Nephron (organoid): Measurements from ENCODE around the gene GEMIN5.

Source experiments
- H3K27ac Mint-ChIP-seq, 3 experiments: 2 replicates each; pipeline ENCODE4 v1.8.0; 2020; ENCODE audit warnings: mixed read lengths in 3 of 3, mild to moderate bottlenecking in 2 of 3, moderate library complexity in 1 of 3
- H3K27me3 Mint-ChIP-seq: 2 replicates; pipeline ENCODE4 v1.8.0; 2021; ENCODE audit warnings: low read depth, mild to moderate bottlenecking, moderate library complexity, mixed read lengths
- H3K36me3 Mint-ChIP-seq: 2 replicates; pipeline ENCODE4 v1.8.0; 2020; ENCODE audit warnings: low read depth, mixed read lengths
- H3K4me1 Mint-ChIP-seq: 2 replicates; pipeline ENCODE4 v1.8.0; 2020; ENCODE audit warnings: mixed read lengths
- H3K4me3 Mint-ChIP-seq, 3 experiments: 2 replicates each; pipeline ENCODE4 v1.8.0; 2020; ENCODE audit warnings: mild to moderate bottlenecking in 3 of 3, mixed read lengths in 3 of 3, moderate library complexity in 2 of 3
- H3K9me3 Mint-ChIP-seq: 2 replicates; pipeline ENCODE4 v1.8.0; 2020; ENCODE audit warnings: mixed read lengths
- TF ChIP-seq, protein P1 (sequence below), 3 experiments: fragments of 200-600 bp; sonication (generic); IDR thresholded peaks; one replicate each; pipeline ENCODE4 v1.5.0; 2021; ENCODE audit warnings: antibody characterized with exemption in 3 of 3; ENCODE audit not compliant: unreplicated experiment in 3 of 3

GEMIN5 gene

DNA sequence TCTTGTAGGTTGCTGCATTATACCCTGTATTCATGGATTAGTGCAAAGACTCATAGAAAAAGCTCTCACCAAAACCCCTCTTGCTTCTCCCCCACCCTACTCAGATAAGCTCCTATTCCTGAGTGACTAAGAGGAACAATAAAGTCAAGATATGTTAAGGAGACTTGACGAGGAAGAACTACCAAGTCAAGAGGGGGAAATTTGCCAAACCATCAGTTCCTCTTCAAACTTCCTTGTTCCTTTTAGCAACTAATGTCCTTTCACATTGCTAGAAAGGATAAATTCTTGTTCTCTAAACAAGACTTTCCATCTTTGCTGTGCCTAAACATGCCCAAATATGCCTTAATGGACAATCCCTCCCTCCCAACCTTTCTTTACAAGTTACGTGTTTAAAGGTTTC is 52.6 kb downstream of the GEMIN5 start:
- Mint-ChIP-seq H3K4me3 (no peak overlapping the region), H3K27ac (no peak overlapping the region), H3K27me3 (no peaks in the 10 kb centered on the region), H3K4me1 (no peaks in the 10 kb centered on the region), H3K36me3 (peaks cover 87% of the 10 kb centered on the region), H3K9me3 (peaks cover 9% of the 10 kb centered on the region)
- TF ChIP-seq, protein P1, sequence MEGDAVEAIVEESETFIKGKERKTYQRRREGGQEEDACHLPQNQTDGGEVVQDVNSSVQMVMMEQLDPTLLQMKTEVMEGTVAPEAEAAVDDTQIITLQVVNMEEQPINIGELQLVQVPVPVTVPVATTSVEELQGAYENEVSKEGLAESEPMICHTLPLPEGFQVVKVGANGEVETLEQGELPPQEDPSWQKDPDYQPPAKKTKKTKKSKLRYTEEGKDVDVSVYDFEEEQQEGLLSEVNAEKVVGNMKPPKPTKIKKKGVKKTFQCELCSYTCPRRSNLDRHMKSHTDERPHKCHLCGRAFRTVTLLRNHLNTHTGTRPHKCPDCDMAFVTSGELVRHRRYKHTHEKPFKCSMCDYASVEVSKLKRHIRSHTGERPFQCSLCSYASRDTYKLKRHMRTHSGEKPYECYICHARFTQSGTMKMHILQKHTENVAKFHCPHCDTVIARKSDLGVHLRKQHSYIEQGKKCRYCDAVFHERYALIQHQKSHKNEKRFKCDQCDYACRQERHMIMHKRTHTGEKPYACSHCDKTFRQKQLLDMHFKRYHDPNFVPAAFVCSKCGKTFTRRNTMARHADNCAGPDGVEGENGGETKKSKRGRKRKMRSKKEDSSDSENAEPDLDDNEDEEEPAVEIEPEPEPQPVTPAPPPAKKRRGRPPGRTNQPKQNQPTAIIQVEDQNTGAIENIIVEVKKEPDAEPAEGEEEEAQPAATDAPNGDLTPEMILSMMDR (IDR thresholded peaks at IDR 0.05; ENCODE audit: unreplicated experiment in 3 of 3) = no peak

DNA sequence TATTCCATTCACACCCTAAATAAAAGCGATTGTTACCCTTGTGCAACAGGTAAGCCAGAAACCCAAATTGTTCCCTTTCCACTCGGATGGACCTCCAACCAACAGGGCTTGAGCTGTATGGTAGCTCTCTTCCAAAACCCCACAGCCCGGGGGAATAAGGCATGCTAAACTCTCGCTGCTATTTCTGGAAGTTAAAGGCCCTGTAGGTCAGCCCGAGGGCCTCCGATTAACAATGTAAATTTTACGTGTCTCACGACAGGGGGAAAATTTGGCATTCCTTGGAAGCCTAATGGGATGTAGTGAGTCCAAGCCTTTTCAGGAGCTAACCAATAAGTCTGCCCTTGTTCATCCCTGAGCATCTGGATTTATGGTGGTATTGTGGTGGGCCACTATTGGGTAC is 53.6 kb downstream of the GEMIN5 start:
- TF ChIP-seq, protein P1 (IDR thresholded peaks at IDR 0.05; ENCODE audit: unreplicated experiment in 3 of 3) = no peak
- Mint-ChIP-seq H3K36me3 (peaks cover 90% of the 10 kb centered on the region), H3K4me3 (no peak overlapping the region), H3K27ac (no peak overlapping the region), H3K27me3 (no peaks in the 10 kb centered on the region), H3K9me3 (peaks cover 12% of the 10 kb centered on the region), H3K4me1 (no peaks in the 10 kb centered on the region)

DNA sequence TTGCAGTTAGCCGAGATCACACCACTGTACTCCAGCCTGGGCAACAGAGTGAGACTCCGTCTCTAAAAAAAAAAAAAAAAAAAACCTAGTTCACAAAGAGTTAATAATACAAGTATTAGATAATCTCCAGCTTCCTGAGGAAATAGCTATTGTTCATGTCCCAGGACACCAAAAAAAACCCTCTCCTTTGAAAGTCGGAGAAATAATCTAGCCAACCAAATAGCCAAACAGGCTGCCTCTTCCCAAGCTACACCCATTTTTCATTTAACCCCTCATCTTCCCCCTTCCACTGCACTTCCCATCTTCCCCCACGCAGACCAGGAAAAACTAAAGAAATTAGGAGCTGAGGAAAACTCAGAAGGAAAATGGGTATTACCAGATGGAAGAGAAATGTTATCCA is 56.0 kb downstream of the GEMIN5 start:
- no peak overlapping the region for H3K27ac Mint-ChIP-seq
- H3K27me3 Mint-ChIP-seq = no peaks in the 10 kb centered on the region
- H3K36me3 Mint-ChIP-seq = peaks cover 82% of the 10 kb centered on the region
- no peaks in the 10 kb centered on the region for H3K4me1 Mint-ChIP-seq
- no peak overlapping the region for H3K4me3 Mint-ChIP-seq
- TF ChIP-seq, protein P1 (IDR thresholded peaks at IDR 0.05; ENCODE audit: unreplicated experiment in 3 of 3) = no peak
- peaks cover 20% of the 10 kb centered on the region for H3K9me3 Mint-ChIP-seq

DNA sequence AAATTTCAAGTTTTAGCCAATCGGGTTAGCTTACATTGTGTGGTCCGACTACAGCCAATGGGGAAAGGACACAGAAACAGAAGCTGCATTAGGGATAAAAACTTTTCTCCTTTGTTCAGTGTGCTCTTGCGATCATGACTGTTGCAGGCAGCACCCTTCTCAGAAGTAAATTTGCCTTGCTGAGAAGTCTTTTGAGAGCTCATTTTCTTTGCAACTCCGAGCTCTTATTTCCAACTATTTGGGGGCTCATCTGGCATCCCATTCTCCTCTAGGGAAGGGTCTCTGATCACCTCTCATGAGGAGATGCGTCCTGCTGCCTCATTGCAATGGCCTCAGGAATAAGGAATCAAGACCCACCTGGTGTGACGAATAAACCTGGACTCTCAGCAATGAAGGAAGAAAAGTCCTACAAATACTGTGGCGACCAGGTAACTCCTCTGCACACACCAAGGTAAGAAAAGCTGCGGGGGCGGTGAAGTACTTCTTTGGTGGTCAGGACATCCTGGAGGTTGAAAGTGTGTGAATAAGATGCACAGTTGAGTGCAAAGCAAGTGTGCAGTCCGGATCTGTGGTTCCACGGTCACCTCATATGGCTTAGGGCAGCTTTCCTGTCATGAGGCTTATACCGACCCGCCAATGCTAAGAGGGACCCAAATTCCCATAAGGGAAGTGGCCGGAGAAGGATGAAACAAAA is 59.2 kb downstream of the GEMIN5 start:
- H3K36me3 Mint-ChIP-seq = peaks cover 77% of the 10 kb centered on the region
- H3K4me1 Mint-ChIP-seq = no peaks in the 10 kb centered on the region
- no peaks in the 10 kb centered on the region for H3K27me3 Mint-ChIP-seq
- TF ChIP-seq, protein P1 (IDR thresholded peaks at IDR 0.05; ENCODE audit: unreplicated experiment in 3 of 3) = no peak
- H3K4me3 Mint-ChIP-seq = no peak overlapping the region
- H3K27ac Mint-ChIP-seq = no peak overlapping the region
- peaks cover 13% of the 10 kb centered on the region for H3K9me3 Mint-ChIP-seq

DNA sequence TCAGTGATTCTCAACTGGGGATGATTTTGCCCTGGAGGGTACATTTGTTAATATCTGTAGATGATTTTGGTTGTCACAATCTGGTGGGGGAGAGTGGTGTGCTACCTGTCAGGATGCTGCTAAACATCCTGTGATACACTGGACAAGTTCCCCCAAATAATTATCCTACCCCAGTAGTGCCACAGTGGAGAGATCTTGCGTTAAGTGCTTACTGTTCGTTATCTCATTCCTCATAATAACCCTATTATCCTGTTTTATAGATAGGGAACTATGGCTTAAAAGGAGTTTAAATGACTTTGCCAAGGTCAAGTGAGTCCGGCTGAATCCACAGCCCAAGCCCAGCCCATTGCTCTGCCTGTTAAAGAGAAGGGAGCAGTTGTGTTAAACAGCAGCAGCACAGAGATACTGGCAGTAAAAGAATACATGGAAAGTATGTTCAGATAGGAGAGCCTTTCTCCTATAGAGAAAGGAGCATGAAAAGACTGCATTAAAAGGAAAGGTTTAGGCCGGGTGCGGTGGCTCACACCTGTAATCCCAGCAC is 64.2 kb downstream of the GEMIN5 start:
- Mint-ChIP-seq H3K9me3 (peaks cover 5% of the 10 kb centered on the region), H3K27ac (no peak overlapping the region), H3K36me3 (peaks cover 66% of the 10 kb centered on the region), H3K27me3 (no peaks in the 10 kb centered on the region), H3K4me1 (no peaks in the 10 kb centered on the region), H3K4me3 (no peak overlapping the region)
- TF ChIP-seq, protein P1 (IDR thresholded peaks at IDR 0.05; ENCODE audit: unreplicated experiment in 3 of 3) = no peak

DNA sequence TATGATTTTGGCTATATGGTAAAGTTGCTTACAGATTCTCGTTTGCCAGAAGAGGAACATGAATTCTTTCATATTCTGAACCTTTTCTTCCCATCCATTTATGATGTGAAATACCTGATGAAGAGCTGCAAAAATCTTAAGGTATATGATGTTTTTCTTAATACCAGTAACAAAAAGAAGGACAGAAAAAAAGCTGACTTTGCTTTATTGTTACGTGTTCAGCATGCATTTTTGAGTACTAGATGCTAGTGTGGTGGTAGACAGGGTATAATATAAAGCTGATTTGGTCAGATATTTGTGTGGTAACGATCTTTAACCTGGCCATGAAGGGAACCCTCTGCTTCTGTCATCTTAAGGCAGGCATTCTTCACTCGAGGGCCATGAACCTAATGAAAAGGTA is 66.3 kb downstream of the GEMIN5 start:
- Mint-ChIP-seq H3K4me1 (peaks cover 4% of the 10 kb centered on the region), H3K27me3 (no peaks in the 10 kb centered on the region), H3K27ac (no peak overlapping the region)

More for the DNA sequence above, 66.3 kb downstream of the GEMIN5 start:
- H3K9me3 Mint-ChIP-seq = no peaks in the 10 kb centered on the region
- TF ChIP-seq, protein P1 (IDR thresholded peaks at IDR 0.05; ENCODE audit: unreplicated experiment in 3 of 3) = no peak
- peaks cover 64% of the 10 kb centered on the region for H3K36me3 Mint-ChIP-seq
- H3K4me3 Mint-ChIP-seq = no peak overlapping the region
